ENCODE results near the gene SLC9A1.

SLC9A1 gene

GRCh38 chr1:27070390-27071048 lies 84.4 kb downstream of the SLC9A1 start:
- TF ChIP-seq POU6F1 (CRISPR knock-in tag; IDR thresholded peaks at IDR 0.05; ENCODE audit: borderline replicate concordance, low read depth): no peak
- TF ChIP-seq ZFP30 (CRISPR knock-in tag; IDR thresholded peaks at IDR 0.05): no peak
- TF ChIP-seq ZC3H10 (CRISPR knock-in tag; IDR thresholded peaks at IDR 0.05): no peak
- no peak for TF ChIP-seq ARNTL (CRISPR knock-in tag; IDR thresholded peaks at IDR 0.05; ENCODE audit: borderline replicate concordance, low read depth)
- TF ChIP-seq ZFP3 (CRISPR knock-in tag; IDR thresholded peaks at IDR 0.05): no peak
- no peak for TF ChIP-seq SNAI2 (CRISPR knock-in tag; IDR thresholded peaks at IDR 0.05)
- no peak for TF ChIP-seq TSHZ2 (CRISPR knock-in tag; IDR thresholded peaks at IDR 0.05)
- no peak for TF ChIP-seq PATZ1 (CRISPR knock-in tag; IDR thresholded peaks at IDR 0.05; ENCODE audit: borderline replicate concordance)
- TF ChIP-seq ZNF565 (CRISPR knock-in tag; conservative IDR thresholded peaks at IDR 0.05; ENCODE audit: low read depth): no peak
- TF ChIP-seq TCF4 (CRISPR knock-in tag; IDR thresholded peaks at IDR 0.05; ENCODE audit: borderline replicate concordance): no peak
- ATAC-seq: peak; percentile 35

GRCh38 chr1:27068922-27069321 lies 86.0 kb downstream of the SLC9A1 start:
- no peak for ATAC-seq
- TF ChIP-seq ZNF70 (CRISPR knock-in tag; IDR thresholded peaks at IDR 0.05): no peak

- TF ChIP-seq ZNF8 (CRISPR knock-in tag; IDR thresholded peaks at IDR 0.05): no peak
- no peak for TF ChIP-seq POU6F1 (CRISPR knock-in tag; IDR thresholded peaks at IDR 0.05; ENCODE audit: borderline replicate concordance, low read depth)
- no peak for TF ChIP-seq SNAI2 (CRISPR knock-in tag; IDR thresholded peaks at IDR 0.05)
- TF ChIP-seq GLIS3 (CRISPR knock-in tag; IDR thresholded peaks at IDR 0.05): no peak
- TF ChIP-seq CSRNP3 (CRISPR knock-in tag; IDR thresholded peaks at IDR 0.05): no peak
- no peak for TF ChIP-seq CREB5 (CRISPR knock-in tag; IDR thresholded peaks at IDR 0.05; ENCODE audit: low read depth)
- no peak for TF ChIP-seq ESRRG (CRISPR knock-in tag; IDR thresholded peaks at IDR 0.05)
- no peak for TF ChIP-seq TCF4 (CRISPR knock-in tag; IDR thresholded peaks at IDR 0.05; ENCODE audit: borderline replicate concordance)
- TF ChIP-seq CSDC2 (CRISPR knock-in tag; IDR thresholded peaks at IDR 0.05): no peak
- TF ChIP-seq ZNF70 (CRISPR knock-in tag; IDR thresholded peaks at IDR 0.05): no peak
- no peak for TF ChIP-seq BACH2 (CRISPR knock-in tag; IDR thresholded peaks at IDR 0.05; ENCODE audit: borderline replicate concordance)
- TF ChIP-seq ZFP30 (CRISPR knock-in tag; IDR thresholded peaks at IDR 0.05): no peak
- no peak for TF ChIP-seq ISL1 (CRISPR knock-in tag; IDR thresholded peaks at IDR 0.05)
- TF ChIP-seq ZC3H10 (CRISPR knock-in tag; IDR thresholded peaks at IDR 0.05): no peak
- TF ChIP-seq ZFP3 (CRISPR knock-in tag; IDR thresholded peaks at IDR 0.05): no peak
- TF ChIP-seq ARNTL (CRISPR knock-in tag; IDR thresholded peaks at IDR 0.05; ENCODE audit: borderline replicate concordance, low read depth): no peak
- TF ChIP-seq RARB (CRISPR knock-in tag; IDR thresholded peaks at IDR 0.05): no peak
- TF ChIP-seq PATZ1 (CRISPR knock-in tag; IDR thresholded peaks at IDR 0.05; ENCODE audit: borderline replicate concordance): no peak
- TF ChIP-seq TOX (CRISPR knock-in tag; IDR thresholded peaks at IDR 0.05; ENCODE audit: borderline replicate concordance): no peak
- TF ChIP-seq OSR1 (CRISPR knock-in tag; IDR thresholded peaks at IDR 0.05): no peak
- no peak for ATAC-seq
These were observed 88.8 kb downstream of the SLC9A1 start for GRCh38 chr1:27065999-27066630.

Data from SK-N-SH treated with all-trans-retinoic acid at 6 μM for 48 hours (cell line).